ENCODE results near the gene METTL15. TPM values are rescaled to one million over a fixed set of nuclear protein-coding genes. Genes with fewer than 3 reads are reported as not detected.

METTL15 gene
- total RNA-seq, 1 donor from 2014 or later = 16.3 TPM

DNA sequence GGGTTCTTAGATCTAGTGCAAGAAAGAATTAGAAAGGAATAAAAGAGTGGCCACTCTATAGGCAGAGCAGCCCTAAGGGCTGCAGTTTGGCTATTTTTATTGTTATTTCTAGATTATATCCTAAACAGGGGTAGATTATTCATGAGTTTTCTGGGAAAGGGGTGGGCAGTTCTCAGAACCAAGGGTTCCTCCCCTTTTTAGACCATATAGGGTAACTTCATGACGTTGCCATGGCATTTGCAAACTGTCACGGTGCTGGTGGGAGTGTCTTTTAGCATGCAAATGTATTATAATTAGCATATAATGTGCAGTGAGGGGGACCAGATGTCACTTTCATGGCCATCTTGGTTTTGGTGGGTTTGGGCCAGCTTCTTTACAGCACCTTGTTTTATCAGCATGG, 44.6 kb downstream of the METTL15 start:
- Mint-ChIP-seq H3K9me3 (ENCODE audit: unreplicated experiment) (no peaks in the 10 kb centered on the region), H3K36me3 (ENCODE audit: unreplicated experiment) (peaks cover 21% of the 10 kb centered on the region), H3K27ac (ENCODE audit: unreplicated experiment) (no peak overlapping the region), H3K4me3 (ENCODE audit: unreplicated experiment) (no peak overlapping the region), H3K4me1 (ENCODE audit: unreplicated experiment) (no peaks in the 10 kb centered on the region), H3K27me3 (ENCODE audit: unreplicated experiment) (no peaks in the 10 kb centered on the region)
- no peak for DNase-seq (ENCODE audit: extremely low spot score, unreplicated experiment)
- TF ChIP-seq, protein P1, sequence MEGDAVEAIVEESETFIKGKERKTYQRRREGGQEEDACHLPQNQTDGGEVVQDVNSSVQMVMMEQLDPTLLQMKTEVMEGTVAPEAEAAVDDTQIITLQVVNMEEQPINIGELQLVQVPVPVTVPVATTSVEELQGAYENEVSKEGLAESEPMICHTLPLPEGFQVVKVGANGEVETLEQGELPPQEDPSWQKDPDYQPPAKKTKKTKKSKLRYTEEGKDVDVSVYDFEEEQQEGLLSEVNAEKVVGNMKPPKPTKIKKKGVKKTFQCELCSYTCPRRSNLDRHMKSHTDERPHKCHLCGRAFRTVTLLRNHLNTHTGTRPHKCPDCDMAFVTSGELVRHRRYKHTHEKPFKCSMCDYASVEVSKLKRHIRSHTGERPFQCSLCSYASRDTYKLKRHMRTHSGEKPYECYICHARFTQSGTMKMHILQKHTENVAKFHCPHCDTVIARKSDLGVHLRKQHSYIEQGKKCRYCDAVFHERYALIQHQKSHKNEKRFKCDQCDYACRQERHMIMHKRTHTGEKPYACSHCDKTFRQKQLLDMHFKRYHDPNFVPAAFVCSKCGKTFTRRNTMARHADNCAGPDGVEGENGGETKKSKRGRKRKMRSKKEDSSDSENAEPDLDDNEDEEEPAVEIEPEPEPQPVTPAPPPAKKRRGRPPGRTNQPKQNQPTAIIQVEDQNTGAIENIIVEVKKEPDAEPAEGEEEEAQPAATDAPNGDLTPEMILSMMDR (IDR thresholded peaks at IDR 0.05) = no peak

DNA sequence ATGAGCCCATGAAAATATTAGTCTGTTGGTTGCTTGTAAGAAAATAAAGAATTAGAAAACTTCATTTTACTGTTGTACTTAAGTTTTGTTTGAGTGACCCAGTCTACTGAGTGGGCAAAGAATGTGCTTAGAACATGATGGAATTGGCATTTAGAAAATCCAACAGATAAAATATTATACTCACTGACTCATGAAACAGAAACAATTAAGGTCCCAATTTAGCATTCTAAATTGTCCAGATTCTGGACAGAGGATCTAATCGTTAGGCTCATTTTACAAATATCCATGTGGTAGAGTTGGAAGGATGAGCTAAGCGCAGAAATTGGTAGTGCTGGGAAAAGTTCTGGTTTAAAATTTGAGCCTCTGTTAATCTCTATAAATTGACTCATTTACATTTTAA, 45.4 kb downstream of the METTL15 start:
- DNase-seq (ENCODE audit: extremely low spot score, unreplicated experiment) = no peak

GRCh38 chr11:28168718-28169117, 60.5 kb downstream of the METTL15 start:
- TF ChIP-seq, protein P1 (IDR thresholded peaks at IDR 0.05) = no peak
- H3K36me3 Mint-ChIP-seq (ENCODE audit: unreplicated experiment) = peaks cover 29% of the 10 kb centered on the region
- DNase-seq (ENCODE audit: extremely low spot score, unreplicated experiment) = no peak
- H3K27me3 Mint-ChIP-seq (ENCODE audit: unreplicated experiment) = no peaks in the 10 kb centered on the region
- H3K9me3 Mint-ChIP-seq (ENCODE audit: unreplicated experiment) = peaks cover 26% of the 10 kb centered on the region
- no peak overlapping the region for H3K27ac Mint-ChIP-seq (ENCODE audit: unreplicated experiment)
- H3K4me3 Mint-ChIP-seq (ENCODE audit: unreplicated experiment) = no peak overlapping the region
- H3K4me1 Mint-ChIP-seq (ENCODE audit: unreplicated experiment) = no peaks in the 10 kb centered on the region

More for the DNA sequence above, 45.4 kb downstream of the METTL15 start:
- H3K4me1 Mint-ChIP-seq (ENCODE audit: unreplicated experiment) = no peaks in the 10 kb centered on the region
- TF ChIP-seq, protein P1 (IDR thresholded peaks at IDR 0.05) = no peak
- H3K27me3 Mint-ChIP-seq (ENCODE audit: unreplicated experiment) = no peaks in the 10 kb centered on the region
- no peak overlapping the region for H3K4me3 Mint-ChIP-seq (ENCODE audit: unreplicated experiment)
- no peak overlapping the region for H3K27ac Mint-ChIP-seq (ENCODE audit: unreplicated experiment)
- H3K36me3 Mint-ChIP-seq (ENCODE audit: unreplicated experiment) = peaks cover 24% of the 10 kb centered on the region
- H3K9me3 Mint-ChIP-seq (ENCODE audit: unreplicated experiment) = no peaks in the 10 kb centered on the region

DNA sequence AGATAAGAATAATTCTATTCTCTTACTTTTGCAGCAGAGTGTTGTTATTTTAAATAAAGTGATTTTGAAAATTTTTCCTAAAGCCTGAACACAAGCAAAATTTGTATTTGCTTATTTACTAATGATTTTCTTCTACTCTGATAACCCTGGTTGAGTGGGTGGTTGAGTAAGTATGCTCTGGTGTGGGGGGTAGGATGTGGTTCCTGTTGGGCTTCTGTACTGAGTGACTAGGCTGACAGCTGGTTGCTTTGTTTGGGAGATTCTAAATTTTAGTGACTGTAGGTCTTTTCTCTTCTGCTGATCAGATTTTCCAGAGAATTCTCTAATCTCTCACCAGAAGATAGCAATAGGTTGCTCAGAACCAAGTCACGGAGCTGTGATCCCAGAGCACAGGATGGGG, 61.6 kb downstream of the METTL15 start:
- H3K9me3 Mint-ChIP-seq (ENCODE audit: unreplicated experiment) = peaks cover 29% of the 10 kb centered on the region
- no peak for DNase-seq (ENCODE audit: extremely low spot score, unreplicated experiment)
- peak overlapping the region; percentile 21 for H3K27ac Mint-ChIP-seq (ENCODE audit: unreplicated experiment)
- TF ChIP-seq, protein P1 (IDR thresholded peaks at IDR 0.05) = no peak
- peaks cover 30% of the 10 kb centered on the region for H3K36me3 Mint-ChIP-seq (ENCODE audit: unreplicated experiment)
- no peaks in the 10 kb centered on the region for H3K4me1 Mint-ChIP-seq (ENCODE audit: unreplicated experiment)
- no peaks in the 10 kb centered on the region for H3K27me3 Mint-ChIP-seq (ENCODE audit: unreplicated experiment)
- H3K4me3 Mint-ChIP-seq (ENCODE audit: unreplicated experiment) = no peak overlapping the region

DNA sequence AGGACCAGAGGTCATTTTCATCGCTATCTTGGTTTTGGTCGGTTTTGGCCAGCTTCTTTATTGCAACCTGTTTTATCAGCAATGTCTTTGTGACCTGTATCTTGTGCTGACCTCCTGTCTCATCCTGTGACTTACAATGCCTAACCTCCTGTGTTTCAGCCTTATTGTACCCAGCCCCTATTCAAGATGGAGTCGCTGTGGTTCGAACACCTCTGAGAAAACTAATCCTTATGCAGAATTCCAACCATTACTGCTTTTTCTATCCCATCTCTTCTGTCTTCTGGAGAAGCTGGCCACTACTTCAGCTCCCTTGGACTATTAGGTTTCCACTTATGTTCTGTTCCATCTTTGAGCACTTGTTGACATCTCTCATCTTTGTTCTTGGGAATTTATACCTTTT, 62.6 kb downstream of the METTL15 start:
- Mint-ChIP-seq H3K9me3 (ENCODE audit: unreplicated experiment) (peaks cover 19% of the 10 kb centered on the region), H3K4me1 (ENCODE audit: unreplicated experiment) (no peaks in the 10 kb centered on the region), H3K36me3 (ENCODE audit: unreplicated experiment) (peaks cover 20% of the 10 kb centered on the region), H3K27ac (ENCODE audit: unreplicated experiment) (no peak overlapping the region), H3K27me3 (ENCODE audit: unreplicated experiment) (no peaks in the 10 kb centered on the region), H3K4me3 (ENCODE audit: unreplicated experiment) (no peak overlapping the region)
- DNase-seq (ENCODE audit: extremely low spot score, unreplicated experiment) = no peak
- TF ChIP-seq, protein P1 (IDR thresholded peaks at IDR 0.05) = no peak
